NOMO-1 (cell line): ENCODE data around the gene MCF2L.
"Not testable (repeated sequence)": the region's sequence is repeated elsewhere in the genome, so short reads cannot be mapped to it uniquely, and the experiment has no call there.

Source experiments
- DNase-seq, 2 experiments: peaks; one replicate each; lab custom pipeline; 2025; ENCODE audit not compliant: unreplicated experiment in 2 of 2; lab: John Stamatoyannopoulos, UW

MCF2L gene

GRCh38 chr13:113077953-113078901, 109.2 kb downstream of the MCF2L start:
- DNase-seq = no peak

GRCh38 chr13:113078902-113079780, 110.1 kb downstream of the MCF2L start:
- DNase-seq = no peak

GRCh38 chr13:113079781-113080080, 110.7 kb downstream of the MCF2L start:
- not testable (repeated sequence) for DNase-seq

GRCh38 chr13:113080361-113080831, 111.4 kb downstream of the MCF2L start:
- DNase-seq = no peak

DNA sequence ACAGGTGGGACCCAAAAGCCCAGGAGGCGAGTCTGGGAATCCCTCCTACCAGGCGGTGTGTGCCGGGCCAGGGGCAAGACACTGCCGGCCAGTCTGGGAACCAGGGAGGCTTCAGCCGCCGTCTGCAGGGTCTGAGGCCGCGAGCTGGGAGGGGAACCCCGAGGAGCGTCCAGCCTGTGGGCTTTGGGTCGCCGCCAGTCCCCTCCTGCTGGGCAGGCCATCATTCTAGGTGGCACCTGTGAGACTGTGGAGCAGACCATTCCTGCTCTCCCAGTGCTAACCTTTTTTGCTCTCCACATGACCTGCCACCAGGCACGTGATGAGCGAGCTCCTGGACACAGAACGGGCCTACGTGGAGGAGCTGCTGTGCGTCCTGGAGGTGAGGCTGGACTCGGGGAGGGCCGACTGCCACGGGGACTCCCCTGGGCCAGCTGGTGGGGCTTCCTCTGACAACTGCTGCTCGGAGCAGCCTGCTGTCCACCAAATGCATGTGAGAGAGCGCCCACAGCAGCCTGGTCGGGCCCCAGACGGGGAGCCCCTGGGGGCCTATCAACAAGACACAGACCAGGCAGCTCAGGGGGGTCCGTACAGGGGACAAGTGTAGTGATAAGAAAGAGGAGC, 112.0 kb downstream of the MCF2L start:
- DNase-seq = no peak

DNA sequence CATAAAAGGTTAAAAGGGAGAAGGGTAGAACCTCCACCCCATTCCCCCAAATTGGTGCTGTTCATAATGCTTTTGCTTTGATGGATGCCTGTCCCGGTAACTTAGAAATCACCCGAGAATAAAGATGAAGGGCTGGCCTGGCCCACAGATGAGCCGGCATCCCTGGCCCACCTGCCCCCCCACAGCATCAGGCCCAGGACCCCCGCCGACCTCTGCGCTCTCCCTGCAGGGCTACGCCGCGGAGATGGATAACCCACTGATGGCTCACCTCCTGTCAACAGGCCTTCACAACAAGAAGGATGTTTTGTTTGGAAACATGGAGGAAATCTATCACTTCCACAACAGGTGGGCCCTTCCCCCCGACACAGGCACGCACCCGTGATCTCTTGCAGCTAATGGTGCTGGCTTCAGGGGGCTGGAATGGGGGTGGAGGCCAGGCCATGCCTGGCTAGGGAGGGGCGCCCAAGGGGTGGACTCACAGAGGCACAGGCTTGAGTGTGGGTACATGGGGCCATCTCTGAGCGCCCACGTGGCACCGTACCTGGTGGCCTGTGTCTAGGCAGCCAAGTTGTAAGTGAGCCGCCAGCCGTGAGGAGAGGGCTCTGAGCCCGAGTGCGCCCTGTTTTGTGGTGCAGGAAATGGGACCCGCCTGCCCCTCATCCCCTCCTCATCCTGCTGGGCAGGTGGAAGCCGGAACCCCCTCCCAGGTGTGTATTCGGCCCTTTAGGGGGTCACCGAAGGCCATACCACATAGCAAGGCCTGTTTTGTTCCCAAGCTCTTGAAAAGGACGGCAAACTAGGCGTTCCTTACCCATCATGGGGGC, 113.4 kb downstream of the MCF2L start:
- DNase-seq = no peak

GRCh38 chr13:113083022-113083373, 114.0 kb downstream of the MCF2L start:
- DNase-seq = no peak

- DNase-seq = no peak
Measured at GRCh38 chr13:113083402-113084061, 114.5 kb downstream of the MCF2L start.

DNA sequence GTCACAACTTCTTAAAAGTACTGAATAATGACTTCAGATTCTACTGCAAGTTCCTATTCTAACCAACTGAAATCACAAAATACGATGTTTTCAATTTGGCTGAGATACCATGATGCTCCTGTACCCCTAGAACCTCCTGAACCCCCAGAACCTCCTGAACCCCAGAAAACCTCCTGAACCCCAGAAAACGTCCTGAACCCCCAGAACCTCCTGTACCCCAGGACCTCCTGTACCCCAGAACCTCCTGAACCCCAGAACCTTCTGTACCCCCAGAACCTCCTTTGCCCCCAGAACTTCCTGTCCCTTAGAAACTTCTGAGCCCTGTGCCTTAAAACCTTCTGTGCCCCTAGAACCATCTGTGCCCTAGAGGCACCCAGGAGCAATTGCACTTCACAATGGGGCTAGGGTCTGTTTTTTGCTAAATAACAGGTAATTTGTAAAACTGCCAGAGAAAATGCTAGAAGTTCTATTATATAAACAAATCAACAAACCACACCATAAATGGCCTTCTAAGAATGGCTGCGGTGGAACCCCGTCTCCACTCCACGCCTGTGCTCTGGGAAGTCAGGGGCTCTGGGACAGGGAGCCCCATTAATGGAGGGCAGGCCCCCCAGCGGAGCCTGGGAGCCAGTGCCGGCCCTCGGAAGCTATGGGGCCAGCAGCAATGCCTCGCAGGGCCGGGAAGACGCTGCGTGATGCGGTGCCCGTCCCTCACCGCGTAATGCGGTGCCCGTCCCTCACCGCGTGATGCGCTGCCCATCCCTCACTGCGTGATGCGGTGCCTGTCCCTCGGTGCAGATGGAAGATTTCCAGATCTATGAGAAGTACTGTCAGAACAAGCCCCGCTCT, 115.3 kb downstream of the MCF2L start:
- DNase-seq = no peak

- DNase-seq = no peak
Measured at GRCh38 chr13:113084943-113085540, 116.0 kb downstream of the MCF2L start.

DNA sequence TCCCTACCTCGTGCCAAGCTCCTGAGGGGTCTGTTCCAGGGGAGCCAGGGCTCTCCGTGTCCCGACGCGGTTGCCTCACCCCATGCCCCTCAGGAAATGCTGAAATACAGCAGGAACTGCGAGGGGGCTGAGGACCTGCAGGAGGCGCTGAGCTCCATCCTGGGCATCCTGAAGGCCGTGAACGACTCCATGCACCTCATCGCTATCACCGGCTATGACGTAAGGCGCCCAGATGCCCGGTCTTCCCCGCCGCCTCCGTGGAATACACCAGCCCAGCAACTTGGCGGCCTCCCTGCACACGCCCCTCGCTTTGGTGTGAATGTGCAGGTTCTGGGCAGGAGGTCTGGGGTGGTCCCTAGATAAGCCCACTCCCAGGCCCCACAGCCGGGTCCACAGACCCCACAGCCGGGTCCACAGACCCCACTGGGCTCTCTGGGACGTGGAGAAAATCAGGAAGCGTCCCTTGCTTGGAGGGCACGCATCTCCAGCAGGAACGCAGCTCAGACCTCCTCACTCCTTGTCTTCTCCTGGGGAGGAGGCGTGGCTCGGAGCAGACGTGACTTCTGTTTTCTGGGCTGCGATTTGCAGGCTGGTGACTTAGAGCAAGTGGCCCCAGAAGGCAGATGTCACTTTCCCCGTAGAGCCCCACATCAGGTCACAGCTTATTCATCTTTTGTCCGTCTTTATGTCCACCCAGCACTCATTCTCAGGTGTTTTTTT, 117.2 kb downstream of the MCF2L start:
- DNase-seq = no peak

- no peak for DNase-seq
Measured at GRCh38 chr13:113086991-113087922, 118.2 kb downstream of the MCF2L start.

GRCh38 chr13:113087923-113088690, 119.1 kb downstream of the MCF2L start:
- DNase-seq = no peak

- DNase-seq = no peak
Measured at GRCh38 chr13:113088691-113089020, 119.6 kb downstream of the MCF2L start.

DNA sequence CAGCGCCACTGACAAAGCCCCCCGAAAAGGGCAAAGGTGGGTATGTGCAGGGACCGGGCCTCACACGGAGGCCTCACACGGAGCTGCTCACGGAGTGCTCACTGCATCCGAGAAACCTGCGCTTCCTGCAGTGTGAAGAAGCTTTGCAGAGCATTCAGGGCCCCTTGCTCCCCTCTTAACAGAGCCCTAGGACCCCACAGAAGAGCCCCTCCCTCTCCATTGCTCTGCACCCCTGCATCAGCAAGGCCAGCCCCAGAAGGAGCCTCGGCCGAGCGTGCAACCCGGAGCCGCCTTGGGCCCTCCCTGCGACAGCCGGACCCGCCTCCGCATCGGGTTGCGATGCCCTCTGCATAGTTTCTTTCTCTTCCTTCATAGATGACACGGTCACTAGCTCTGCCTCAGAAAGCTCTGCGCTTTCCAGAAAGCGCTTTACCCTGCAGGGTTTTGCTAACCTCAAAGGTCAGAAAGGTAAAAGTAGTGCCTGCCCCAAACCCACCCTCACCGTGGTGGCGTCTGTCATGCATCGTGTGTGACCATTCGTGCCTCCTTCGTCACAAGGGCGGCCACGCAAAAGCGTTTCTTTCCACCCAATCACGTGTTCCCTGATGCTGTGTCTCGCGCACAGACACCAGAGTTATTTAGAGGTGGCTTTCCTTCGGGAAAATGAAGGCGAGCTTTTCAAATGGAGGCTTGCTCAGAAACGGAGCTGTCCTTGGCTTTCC, 120.8 kb downstream of the MCF2L start:
- DNase-seq = no peak

- DNase-seq = no peak
Measured at GRCh38 chr13:113090415-113090770, 121.4 kb downstream of the MCF2L start.
